Measurements from ENCODE around the gene WDR47.
"Not testable (repeated sequence)": the region's sequence is repeated elsewhere in the genome, so short reads cannot be mapped to it uniquely, and the experiment has no call there.

Gene WDR47

DNA sequence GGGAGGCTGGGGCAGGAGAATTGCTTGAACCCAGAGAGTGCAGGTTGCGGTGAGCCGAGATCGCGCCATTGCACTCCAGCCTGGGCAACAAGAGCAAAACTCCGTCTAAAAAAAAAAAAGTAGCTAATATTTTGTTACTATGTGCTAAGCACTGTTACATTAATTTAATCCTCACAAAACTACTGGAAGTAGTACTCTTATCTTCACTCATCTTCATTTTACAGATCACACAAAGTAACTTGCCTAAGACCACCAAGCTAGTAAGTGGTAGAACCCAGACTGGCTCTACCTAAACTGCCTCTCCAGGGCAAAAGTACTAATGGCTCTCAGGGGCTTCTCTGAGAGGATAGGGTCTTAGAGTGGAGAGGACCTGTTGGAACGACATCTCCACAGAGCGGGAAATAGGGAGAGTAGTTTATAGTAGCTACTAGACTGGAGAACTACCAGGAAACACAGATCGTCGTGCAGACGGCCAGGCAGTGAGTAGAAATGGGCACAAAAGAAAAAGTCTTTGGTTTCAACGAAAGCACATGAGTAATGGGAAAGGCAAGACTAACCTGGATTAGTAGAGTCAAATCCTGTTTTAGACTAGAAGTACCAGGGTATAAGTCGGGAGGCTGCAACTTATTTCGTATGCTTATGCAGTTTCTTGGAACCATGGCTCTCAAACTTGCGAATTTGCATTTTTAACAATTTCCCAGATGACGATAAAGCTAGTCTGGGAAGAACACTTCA is 80.0 kb downstream of the WDR47 start:
- no peak for DNase-seq

DNA sequence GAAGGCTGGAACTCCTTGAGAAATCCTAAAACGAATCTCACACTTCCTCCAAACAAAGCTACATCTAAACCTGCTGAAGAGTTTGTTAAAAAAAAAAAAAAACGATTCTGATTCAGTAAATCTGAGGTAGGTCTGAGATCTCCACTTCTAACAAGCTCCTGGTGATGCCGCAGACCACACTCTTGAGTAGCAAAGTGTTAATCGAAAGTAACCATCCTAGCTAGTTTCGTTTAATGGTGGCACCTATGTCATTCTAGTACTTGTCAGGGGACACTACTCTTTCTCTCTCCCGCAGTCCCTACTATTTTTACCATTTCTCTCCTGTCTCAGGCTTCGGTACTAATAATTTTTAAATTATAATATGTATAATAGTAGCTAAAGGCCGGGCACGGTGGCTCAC is 80.7 kb downstream of the WDR47 start:
- DNase-seq = no peak

DNA sequence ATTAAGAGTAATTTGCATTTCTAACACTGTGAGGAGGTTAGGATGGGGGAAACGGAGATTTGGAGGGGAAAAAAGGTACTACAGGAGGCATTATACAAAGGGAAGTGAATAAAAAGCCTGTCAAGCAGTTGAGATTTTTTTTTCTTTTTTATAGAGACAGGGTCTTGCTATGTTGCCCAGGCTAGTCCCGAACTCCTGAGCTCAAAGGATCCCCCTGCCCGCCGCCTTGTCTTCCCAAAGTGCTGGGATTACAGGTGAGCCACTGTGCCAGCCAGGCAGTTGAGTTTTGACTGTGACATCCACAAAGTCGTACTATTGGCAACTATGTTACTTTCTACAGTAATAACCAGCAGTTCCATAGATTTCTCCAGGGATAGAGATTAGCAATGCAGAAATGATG is 81.2 kb downstream of the WDR47 start:
- no peak for DNase-seq

DNA sequence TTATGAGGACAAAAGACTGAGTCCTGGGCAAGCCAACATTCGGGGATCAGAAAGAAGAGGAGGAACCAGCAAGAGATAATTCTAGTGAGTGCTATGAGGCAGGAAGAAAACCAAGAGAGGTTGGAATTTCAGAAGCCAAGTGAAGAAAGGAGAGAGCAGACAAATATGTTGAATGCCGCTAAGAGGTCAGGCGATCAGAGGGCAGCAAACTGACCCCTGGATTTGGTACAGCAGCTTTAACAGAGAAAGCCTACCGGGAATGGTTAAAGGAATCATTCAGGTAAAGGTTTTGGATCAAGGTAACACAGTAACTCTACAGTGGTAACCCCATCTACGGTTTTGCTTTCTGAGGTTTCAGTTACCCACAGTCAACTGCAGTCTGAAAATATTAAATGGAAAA is 84.0 kb downstream of the WDR47 start:
- no peak for DNase-seq

DNA sequence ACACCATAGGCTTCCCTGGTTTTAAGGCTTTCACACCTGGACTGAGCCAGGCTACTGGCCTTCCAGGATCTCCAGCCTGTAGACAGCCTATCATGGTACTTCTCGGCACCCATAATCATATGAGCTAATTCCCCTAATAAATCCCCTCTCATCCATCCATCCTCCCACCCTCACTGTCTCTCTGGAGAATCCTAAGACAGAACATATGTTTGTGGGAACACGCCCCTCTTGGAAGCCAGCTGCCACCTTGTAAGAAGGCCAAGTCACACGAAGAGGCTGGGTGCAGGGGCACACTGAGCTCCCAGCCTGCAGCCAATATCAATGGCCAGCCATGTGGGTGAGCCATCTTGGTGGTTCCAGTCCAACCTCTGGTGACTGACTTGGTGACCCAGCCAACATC is 86.0 kb downstream of the WDR47 start:
- no peak for DNase-seq

DNA sequence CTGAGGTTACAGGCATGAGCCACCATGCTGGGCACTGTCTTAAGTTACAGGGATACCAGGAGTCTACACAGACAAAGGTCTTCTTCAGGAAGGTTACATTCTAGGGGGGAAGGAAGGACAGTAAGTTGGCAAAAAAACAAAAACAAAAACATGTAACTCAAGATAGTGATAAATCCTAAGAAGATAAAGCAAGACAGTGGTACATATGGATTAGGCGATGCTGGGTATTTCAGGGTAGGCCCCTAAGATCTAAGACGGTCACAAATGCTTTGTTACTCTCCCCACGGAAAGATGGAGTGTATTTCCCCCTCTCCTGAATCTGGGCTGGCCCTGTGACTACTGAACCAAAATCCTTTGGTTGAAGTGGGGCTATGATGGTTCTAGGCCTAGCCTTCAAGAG is 86.8 kb downstream of the WDR47 start:
- DNase-seq = no peak

DNA sequence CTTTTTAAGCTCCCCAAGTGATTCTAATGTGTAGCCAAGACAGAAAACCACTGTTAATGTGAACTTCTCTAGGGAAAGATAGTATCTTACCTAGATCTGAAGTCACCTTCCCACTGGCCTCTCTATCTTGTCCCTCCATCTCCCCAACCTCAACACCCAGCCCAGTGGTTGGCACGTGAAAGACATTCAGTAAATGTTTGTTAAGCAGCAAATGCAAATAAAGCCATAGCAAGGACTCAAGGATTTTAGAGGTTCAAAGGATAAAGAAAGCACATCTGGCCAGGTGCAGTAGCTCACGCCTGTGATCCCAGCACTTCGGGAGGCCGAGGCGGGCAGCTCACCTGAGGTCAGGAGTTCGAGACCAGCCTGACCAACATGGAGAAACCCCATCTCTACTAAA is 88.5 kb downstream of the WDR47 start:
- DNase-seq = no peak

DNA sequence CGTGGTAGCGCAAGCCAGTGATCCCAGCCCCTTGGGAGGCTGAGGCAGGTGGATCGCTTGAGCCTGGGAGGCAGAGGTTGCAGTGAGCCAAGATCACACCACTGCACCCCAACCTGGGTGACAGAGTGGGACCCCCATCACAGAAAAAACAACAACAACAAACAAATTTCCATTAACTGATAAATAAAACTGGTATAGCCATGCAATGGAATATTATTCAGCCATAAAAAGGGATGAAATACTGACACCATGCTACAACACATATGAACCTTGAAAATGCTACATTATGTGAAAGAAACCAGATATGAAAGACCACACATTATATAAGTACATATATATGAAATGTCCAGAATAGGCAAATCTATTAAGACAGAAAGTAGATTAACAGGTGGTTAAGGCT is 90.7 kb downstream of the WDR47 start:
- DNase-seq = no peak

DNA sequence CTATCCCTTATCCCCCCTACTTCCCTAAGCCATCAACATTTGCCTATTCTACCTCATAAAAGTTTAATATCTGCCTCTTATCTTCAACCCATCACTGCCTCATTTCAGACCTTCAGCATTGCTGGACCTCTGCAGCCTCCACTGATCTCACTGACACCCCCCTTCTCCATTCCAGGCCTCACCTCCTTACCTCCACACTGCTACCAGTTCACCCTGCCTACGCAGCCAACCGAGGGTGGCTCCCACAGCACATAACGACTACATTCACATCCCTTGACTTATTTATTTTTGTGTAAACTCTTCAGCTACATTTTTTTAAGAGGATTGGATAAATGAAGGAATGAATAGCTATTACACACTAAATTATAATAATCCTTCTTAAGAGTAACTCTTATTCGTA is 92.9 kb downstream of the WDR47 start:
- DNase-seq = no peak

DNA sequence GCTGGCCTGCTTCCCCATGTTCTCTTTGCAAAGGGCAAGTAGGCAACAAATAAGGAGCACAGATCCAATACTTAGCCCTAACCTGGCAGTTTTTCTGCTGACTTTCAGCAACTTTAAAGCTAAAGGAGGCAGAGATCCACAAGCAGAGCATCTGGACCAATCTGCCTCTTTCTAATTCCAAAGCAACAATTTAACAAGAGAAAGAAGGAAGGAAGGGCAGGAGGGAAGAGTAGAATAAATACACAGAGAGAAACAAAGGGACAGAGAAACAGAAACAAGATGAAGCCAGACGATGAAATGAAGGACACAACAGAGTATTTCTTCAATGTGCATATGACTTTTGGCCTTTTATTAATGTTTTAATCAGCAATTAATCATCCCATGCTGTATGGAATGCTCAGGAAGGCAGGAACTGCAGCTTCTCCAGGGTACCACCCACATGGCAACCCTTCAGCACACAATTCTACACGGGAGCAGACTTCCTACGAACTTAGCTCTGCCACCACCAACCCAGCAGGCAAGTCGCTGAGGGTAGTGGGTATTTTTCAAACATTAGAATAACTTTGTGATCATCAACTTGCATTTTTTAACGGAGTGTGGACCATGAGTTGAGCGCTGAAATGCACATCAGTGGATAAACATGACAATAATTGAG is 93.9 kb downstream of the WDR47 start:
- DNase-seq = no peak

DNA sequence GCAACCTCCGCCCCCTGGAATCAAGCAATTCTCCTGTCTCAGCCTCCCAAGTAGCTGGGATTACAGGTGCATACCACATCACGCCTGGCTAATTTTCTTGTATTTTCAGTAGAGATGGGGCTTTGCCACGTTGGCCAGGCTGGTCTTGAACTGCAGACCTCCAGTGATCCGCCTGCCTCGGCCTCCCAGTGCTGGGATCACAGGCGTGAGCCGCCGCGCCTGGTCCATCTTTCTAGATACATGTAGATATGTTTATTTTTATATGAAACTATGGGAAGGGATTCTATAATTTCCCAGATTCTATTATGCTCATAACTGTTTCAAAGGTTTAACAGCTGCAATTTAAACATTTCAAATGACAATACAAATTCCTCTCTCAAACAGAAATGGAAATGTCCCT is 105.7 kb downstream of the WDR47 start:
- DNase-seq = no peak

DNA sequence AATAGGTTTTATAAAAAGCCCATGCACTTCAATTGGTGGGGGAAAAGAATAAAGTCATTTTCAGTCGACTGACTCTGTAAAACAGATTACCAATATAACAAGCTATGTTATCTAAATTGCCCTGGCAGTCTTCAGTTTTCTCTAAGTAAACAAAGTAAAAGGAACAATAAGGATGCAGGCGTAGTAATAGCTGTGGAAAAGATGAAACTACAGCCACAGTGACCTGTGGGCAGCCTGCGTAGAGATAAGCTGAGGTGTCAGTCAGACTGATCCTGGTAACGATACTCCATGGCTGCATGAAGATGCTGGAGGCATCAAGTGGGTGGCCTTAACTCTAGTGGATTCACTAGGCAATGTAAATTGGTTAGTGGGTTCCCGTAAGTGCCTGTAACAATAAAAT is 108.0 kb downstream of the WDR47 start:
- DNase-seq = no peak

DNA sequence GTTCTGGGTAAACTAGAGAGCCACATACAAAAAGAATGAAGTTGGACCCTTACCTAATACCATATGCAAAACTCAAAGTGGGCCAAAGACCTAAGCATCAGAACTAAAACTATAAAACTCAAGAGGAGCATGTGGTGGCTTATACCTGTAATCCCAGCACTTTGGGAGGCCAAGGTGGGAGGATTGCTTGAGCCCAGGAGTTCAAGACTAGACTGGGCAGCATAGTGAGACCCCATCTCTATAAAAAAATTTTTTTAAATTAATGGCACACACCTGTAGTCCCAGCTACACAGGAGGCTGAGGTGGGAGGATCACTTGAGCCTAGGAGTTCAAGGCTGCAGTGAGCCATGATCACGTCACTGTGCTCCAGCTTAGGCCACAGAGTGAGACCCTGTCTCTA is 114.3 kb downstream of the WDR47 start:
- not testable (repeated sequence) for DNase-seq

DNA sequence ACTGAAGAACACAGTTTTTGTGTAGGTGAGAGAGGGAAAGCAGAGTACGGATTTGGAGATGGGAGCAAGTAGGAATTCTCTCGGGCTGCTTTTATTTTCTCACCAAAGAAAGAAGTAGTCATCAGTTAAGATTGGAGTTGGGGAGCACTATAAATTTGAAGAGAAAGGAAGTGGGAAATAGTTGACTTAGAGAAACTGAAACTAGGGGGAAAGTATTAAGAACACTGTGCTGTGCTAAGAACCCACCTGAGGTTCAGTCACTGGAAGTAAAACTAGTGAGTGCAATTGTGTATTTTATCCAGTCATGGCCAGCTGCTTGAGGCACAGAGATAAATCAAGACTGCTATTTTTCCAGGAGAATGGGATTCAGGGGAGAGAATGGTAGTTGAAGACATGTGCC is 116.0 kb downstream of the WDR47 start:
- no peak for DNase-seq
